ENCODE measurements around the gene KCTD10.
"Not testable (repeated sequence)": the region's sequence is repeated elsewhere in the genome, so short reads cannot be mapped to it uniquely, and the experiment has no call there.

The KCTD10 gene

GRCh38 chr12:109475121-109475520 lies 2.0 kb downstream of the KCTD10 start:
- TF ChIP-seq ZFX (IDR thresholded peaks at IDR 0.05; ENCODE audit: borderline replicate concordance) = no peak
- no peak overlapping the region for H3K27ac ChIP-seq

GRCh38 chr12:109473526-109474270 lies 3.4 kb downstream of the KCTD10 start:
- not testable (repeated sequence) for H3K27ac ChIP-seq

- H3K27ac ChIP-seq = no peak overlapping the region
- no peak for TF ChIP-seq CTCF (IDR thresholded peaks at IDR 0.05)
- TF ChIP-seq ZFX (IDR thresholded peaks at IDR 0.05; ENCODE audit: borderline replicate concordance) = no peak
Measured at GRCh38 chr12:109473006-109473405, 4.1 kb downstream of the KCTD10 start.

- H3K27ac ChIP-seq = no peak overlapping the region
- no peak for TF ChIP-seq CTCF (IDR thresholded peaks at IDR 0.05)
- no peak for TF ChIP-seq ZFX (IDR thresholded peaks at IDR 0.05; ENCODE audit: borderline replicate concordance)
Measured at GRCh38 chr12:109469517-109469916, 7.6 kb downstream of the KCTD10 start.

- no peak overlapping the region for H3K27ac ChIP-seq
- TF ChIP-seq CTCF (IDR thresholded peaks at IDR 0.05) = no peak
- no peak for TF ChIP-seq ZFX (IDR thresholded peaks at IDR 0.05; ENCODE audit: borderline replicate concordance)
Measured at GRCh38 chr12:109467978-109468676, 9.0 kb downstream of the KCTD10 start.

- H3K27ac ChIP-seq = no peak overlapping the region
- no peak for TF ChIP-seq ZFX (IDR thresholded peaks at IDR 0.05; ENCODE audit: borderline replicate concordance)
- TF ChIP-seq CTCF (IDR thresholded peaks at IDR 0.05) = no peak
Measured at GRCh38 chr12:109466821-109467220, 10.3 kb downstream of the KCTD10 start.

GRCh38 chr12:109466305-109466704 lies 10.8 kb downstream of the KCTD10 start:
- TF ChIP-seq ZFX (IDR thresholded peaks at IDR 0.05; ENCODE audit: borderline replicate concordance) (no peak), CTCF (IDR thresholded peaks at IDR 0.05) (no peak)
- H3K27ac ChIP-seq = no peak overlapping the region

GRCh38 chr12:109464642-109465351 lies 12.3 kb downstream of the KCTD10 start:
- TF ChIP-seq ZFX (IDR thresholded peaks at IDR 0.05; ENCODE audit: borderline replicate concordance) (no peak), CTCF (IDR thresholded peaks at IDR 0.05) (no peak)
- no peak overlapping the region for H3K27ac ChIP-seq
